Immature natural killer cell (primary cell): ENCODE data around the gene FAAP100. TPM values are rescaled to one million over a fixed set of nuclear protein-coding genes. Genes with fewer than 3 reads are reported as not detected.

Experiments used
- DNase-seq, 3 donors: peaks; one replicate each; pipeline ENCODE4 v3.0.0; 2022; ENCODE audit warnings: mixed read lengths in 1 of 3
- H3K27ac Mint-ChIP-seq, 6 donors: one replicate each; pipeline ENCODE4 v1.8.0; 2020; ENCODE audit warnings: mixed read lengths in 6 of 6, mild to moderate bottlenecking in 5 of 6, inconsistent platforms in 4 of 6, moderate library complexity in 3 of 6
- H3K27me3 Mint-ChIP-seq, 3 donors: one replicate each; pipeline ENCODE4 v1.8.0; 2020 to 2021; ENCODE audit warnings: low read depth in 3 of 3, mild to moderate bottlenecking in 3 of 3, mixed read lengths in 3 of 3, moderate library complexity in 3 of 3, inconsistent platforms in 1 of 3
- H3K36me3 Mint-ChIP-seq, 3 donors: one replicate each; pipeline ENCODE4 v1.8.0; 2020; ENCODE audit warnings: mixed read lengths in 3 of 3, inconsistent platforms in 2 of 3, mild to moderate bottlenecking in 2 of 3
- H3K4me1 Mint-ChIP-seq, 2 donors: one replicate each; pipeline ENCODE4 v1.8.0; 2020; ENCODE audit warnings: inconsistent platforms in 2 of 2, mild to moderate bottlenecking in 2 of 2, mixed read lengths in 2 of 2, moderate library complexity in 1 of 2
- H3K4me3 Mint-ChIP-seq, 5 donors: one replicate each; pipeline ENCODE4 v1.8.0; 2020; ENCODE audit warnings: mild to moderate bottlenecking in 5 of 5, mixed read lengths in 5 of 5, inconsistent platforms in 3 of 5, moderate library complexity in 3 of 5
- H3K9me3 Mint-ChIP-seq, 6 donors: one replicate each; pipeline ENCODE4 v1.8.0; 2020; ENCODE audit warnings: mild to moderate bottlenecking in 6 of 6, mixed read lengths in 6 of 6, inconsistent platforms in 4 of 6, moderate library complexity in 3 of 6
- polyA plus RNA-seq, 3 donors: library from polyadenylated mRNA; unstranded; fragments of 300-500 nt; fragmentation: Illumina TruSeq; gene quantifications; one replicate each; pipeline ENCODE4 v1.2.3, GENCODE V29; 2021

FAAP100 gene
- polyA plus RNA-seq, 3 donors from 2014 or later, result 11.4 to 25.0 (median 14.5) TPM

DNA sequence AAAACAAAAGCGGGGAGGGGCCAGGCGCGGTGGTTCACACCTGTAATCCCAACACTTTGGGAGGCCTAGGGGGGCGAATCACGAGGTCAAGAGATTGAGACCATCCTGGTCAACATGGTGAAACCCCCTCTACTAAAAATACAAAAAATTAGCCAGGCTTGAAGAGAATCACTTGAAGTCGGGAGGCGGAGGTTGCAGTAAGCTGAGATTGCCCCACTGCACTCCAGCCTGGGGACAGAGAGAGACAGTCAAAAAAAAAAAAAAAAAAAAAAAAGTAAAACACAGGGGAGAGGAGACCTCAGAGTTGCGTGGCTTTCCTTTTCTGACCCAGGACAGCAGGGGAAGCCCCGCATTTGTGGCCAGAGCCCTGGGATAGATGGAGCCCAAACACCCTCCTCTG is 59.4 kb downstream of the FAAP100 start:
- Mint-ChIP-seq H3K4me3 (no peak overlapping the region), H3K27me3 (peaks cover 4 to 6% (median 6%) of the 10 kb centered on the region in 3 donors), H3K4me1 (peaks cover 0 to 6% of the 10 kb centered on the region in 2 donors), H3K9me3 (no peaks in the 10 kb centered on the region), H3K27ac (no peak overlapping the region), H3K36me3 (no peaks in the 10 kb centered on the region)
- DNase-seq, result no peak

DNA sequence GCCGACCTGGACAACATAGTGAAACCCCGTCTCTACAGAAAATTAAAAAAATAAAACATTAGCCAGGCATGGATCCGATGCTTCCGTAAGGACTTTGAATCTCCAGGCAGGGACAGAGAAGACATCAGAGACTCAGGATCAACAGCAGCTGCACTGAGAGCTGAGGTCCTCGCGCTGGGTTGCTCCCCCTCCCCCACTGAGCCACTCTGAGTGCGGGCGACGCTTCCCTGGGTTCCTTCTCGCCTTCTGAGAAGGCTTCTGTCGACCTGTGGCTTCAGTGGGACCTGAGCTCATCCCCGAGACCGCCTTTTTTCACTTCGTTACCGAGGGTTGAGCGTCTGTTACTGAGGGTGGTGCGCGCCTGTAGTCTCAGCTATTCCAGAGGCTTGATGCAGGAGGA is 60.0 kb downstream of the FAAP100 start:
- no peaks in the 10 kb centered on the region for H3K9me3 Mint-ChIP-seq
- no peak for DNase-seq
- peaks cover 4 to 6% (median 6%) of the 10 kb centered on the region in 3 donors for H3K27me3 Mint-ChIP-seq
- no peaks in the 10 kb centered on the region for H3K36me3 Mint-ChIP-seq
- H3K27ac Mint-ChIP-seq, result no peak overlapping the region
- no peak overlapping the region for H3K4me3 Mint-ChIP-seq
- peaks cover 0 to 8% of the 10 kb centered on the region in 2 donors for H3K4me1 Mint-ChIP-seq

DNA sequence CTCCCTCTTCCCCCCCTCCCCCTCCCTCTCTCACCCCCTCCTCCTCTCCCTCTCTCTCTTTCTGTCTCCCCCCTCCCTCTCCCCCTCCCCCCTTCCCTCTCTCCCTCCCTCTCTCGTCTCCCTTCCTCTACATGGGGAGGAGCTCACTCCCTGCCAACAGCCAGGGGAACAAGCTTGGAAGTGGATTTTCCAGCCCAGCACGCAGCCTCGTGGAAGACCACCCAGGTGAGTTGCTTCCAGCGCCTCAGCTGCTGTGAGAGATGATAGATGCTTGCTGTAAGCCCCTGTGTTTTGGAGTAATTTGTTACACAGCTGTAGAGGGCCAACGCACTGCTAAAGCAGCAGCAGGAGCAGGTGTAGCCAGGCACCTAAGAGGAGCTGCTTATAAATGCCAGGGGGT is 60.4 kb downstream of the FAAP100 start:
- DNase-seq, result no peak

DNA sequence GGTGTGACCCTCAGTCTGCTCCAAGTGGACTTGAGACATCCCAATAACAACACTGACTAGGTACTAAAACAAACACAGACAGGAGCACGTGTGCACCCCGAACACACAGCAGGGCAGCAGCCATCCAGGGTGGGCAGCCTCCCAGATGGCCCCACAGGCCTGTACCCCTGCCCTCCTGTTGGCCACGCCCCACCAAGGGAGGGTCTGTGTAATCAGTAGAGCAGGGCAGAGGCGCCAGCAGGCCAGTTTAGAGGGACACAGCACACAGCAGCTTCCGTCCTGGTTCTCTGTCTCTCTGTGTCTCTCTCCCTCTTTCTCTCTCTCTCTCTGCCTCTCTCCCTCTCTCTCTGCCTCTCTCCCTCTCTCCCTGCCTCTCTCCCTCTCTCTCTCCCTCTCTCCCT is 61.0 kb downstream of the FAAP100 start:
- peaks cover 0 to 8% of the 10 kb centered on the region in 2 donors for H3K4me1 Mint-ChIP-seq
- no peaks in the 10 kb centered on the region for H3K9me3 Mint-ChIP-seq
- H3K27me3 Mint-ChIP-seq, result peaks cover 4 to 6% (median 6%) of the 10 kb centered on the region in 3 donors
- peak overlapping the region in 1 of 6 donors; percentile 39 for H3K27ac Mint-ChIP-seq
- no peaks in the 10 kb centered on the region for H3K36me3 Mint-ChIP-seq
- H3K4me3 Mint-ChIP-seq, result no peak overlapping the region
- DNase-seq, result no peak

More for the DNA sequence above, 60.4 kb downstream of the FAAP100 start:
- no peak overlapping the region for H3K4me3 Mint-ChIP-seq
- H3K36me3 Mint-ChIP-seq, result no peaks in the 10 kb centered on the region
- no peak overlapping the region for H3K27ac Mint-ChIP-seq
- peaks cover 0 to 8% of the 10 kb centered on the region in 2 donors for H3K4me1 Mint-ChIP-seq
- H3K9me3 Mint-ChIP-seq, result no peaks in the 10 kb centered on the region
- H3K27me3 Mint-ChIP-seq, result peaks cover 4 to 6% (median 6%) of the 10 kb centered on the region in 3 donors

DNA sequence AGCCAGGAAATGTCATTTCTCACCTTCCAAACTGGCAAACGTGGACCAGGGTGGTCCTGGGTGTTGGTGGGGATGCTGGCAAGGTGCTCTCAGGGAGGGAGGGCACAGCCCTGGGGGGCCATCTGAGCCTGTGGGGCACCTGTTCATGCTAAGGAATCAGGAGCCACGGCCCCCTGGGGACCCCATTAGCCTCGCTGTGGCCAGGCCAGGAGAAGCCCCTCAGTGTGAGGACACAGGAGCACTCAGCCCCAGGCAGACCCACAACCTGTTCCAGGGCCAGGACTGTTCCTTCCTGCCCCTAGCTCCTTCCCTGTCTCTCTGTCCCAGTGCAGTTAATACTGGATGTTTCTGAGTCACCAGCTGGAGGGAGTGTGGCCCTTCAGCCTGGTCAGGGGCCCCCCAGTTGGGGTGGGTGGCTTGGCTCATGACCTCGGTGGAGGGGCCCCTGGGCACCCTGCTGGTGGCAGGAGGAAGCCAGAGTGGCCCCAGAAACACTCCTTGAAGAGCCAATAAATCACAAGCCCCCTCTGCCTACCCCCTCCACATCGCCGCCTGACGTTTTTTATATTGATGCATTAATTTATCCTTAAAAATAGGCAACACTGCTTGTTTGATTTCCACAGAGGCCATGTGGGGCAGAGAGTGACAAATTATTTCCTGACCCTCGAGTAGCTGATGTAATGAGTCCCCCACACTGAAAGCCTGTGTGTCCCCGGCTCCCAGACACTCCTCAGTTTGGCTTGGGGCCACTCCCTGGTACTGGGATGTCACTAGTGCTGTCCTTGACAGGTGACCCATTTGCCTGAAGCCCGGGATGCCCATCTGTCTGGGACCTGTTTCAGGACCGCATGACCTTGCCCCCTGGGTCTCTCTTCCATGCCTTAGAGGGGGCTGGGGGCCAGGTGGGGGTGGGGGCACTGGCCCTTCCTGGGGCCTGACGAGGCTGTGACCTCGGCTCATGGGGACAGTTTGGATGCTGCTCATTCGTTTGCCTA is 61.9 kb downstream of the FAAP100 start:
- Mint-ChIP-seq H3K4me1 (peaks cover 0 to 8% of the 10 kb centered on the region in 2 donors), H3K27me3 (peaks cover 6% of the 10 kb centered on the region in 3 donors), H3K36me3 (no peaks in the 10 kb centered on the region), H3K27ac (no peak overlapping the region), H3K4me3 (peak overlapping the region in 4 of 5 donors; percentile 64 to 72 (median 70)), H3K9me3 (no peaks in the 10 kb centered on the region)
- no peak for DNase-seq

Other genes with a start within 250 kb of the FAAP100 start
- under 1 TPM in 1 of 3 donors, not detected in 2; 0.02 TPM for gene BAHCC1, start 156.9 kb downstream of the FAAP100 start, polyA plus RNA-seq
- 1,000 to 10,000 TPM; 1,637 to 3,074 (median 2,788) TPM for gene ACTG1, start 39.6 kb downstream of the FAAP100 start, polyA plus RNA-seq
- gene FSCN2, start 24.0 kb downstream of the FAAP100 start, polyA plus RNA-seq, result under 1 TPM in 1 of 3 donors, not detected in 2; 0.23 TPM
- gene NPLOC4, start 84.8 kb upstream of the FAAP100 start, polyA plus RNA-seq, result 10 to 100 TPM; 51.0 to 73.9 (median 60.3) TPM
- gene TSPAN10, start 84.8 kb upstream of the FAAP100 start, polyA plus RNA-seq, result under 1 TPM in 2 of 3 donors, not detected in 1; 0.48 to 0.63 TPM
- 10 to 100 TPM; 75.1 to 98.8 (median 81.4) TPM for gene PDE6G, start 104.2 kb upstream of the FAAP100 start, polyA plus RNA-seq
- gene OXLD1, start 114.3 kb upstream of the FAAP100 start, polyA plus RNA-seq, result 10 to 100 TPM; 66.4 to 97.9 (median 93.9) TPM
- 10 to 100 TPM in 1 of 3 donors, 1 to 10 TPM in 2; 1.8 to 21.7 (median 6.1) TPM for gene CCDC137, start 114.4 kb upstream of the FAAP100 start, polyA plus RNA-seq
- 10 to 100 TPM; 31.1 to 75.2 (median 61.8) TPM for gene ARL16, start 131.4 kb upstream of the FAAP100 start, polyA plus RNA-seq
- gene HGS, start 131.7 kb upstream of the FAAP100 start, polyA plus RNA-seq, result 10 to 100 TPM; 12.4 to 40.4 (median 17.3) TPM
- gene MRPL12, start 151.0 kb upstream of the FAAP100 start, polyA plus RNA-seq, result 10 to 100 TPM; 43.1 to 79.4 (median 58.7) TPM
- gene SLC25A10, start 159.9 kb upstream of the FAAP100 start, polyA plus RNA-seq, result 1 to 10 TPM; 5.6 to 7.5 (median 5.9) TPM